Heart left ventricle (tissue), 13 donors: ENCODE data around the gene NPC1L1.

Experiments
- POLR2A ChIP-seq, 2 donors: fragments of 450-650 bp; IDR thresholded peaks; one replicate each; pipeline ENCODE4 v1.6.1; 2017; ENCODE audit warnings: antibody characterized with exemption in 2 of 2, mild to moderate bottlenecking in 2 of 2, moderate library complexity in 2 of 2
- TF ChIP-seq, protein P1 (sequence below), 12 donors: fragments of 200-600 bp; sonication (generic) in 4 of 12; IDR thresholded peaks; one replicate each; pipeline versions ENCODE4 v1.5.0 to v1.8.0; 2018 to 2022; ENCODE audit warnings: antibody characterized with exemption in 12 of 12, mild to moderate bottlenecking in 5 of 12
- donor health status: ischemic (EF 13 %, LVEDD 7.1; RV severe dilation, severe dysfunction).
- donor health status: DM: no; HTN: yes; CAD: no.
- donor health status: DM: no; HTN: no; CAD: no.
- donor health status: ischemic (EF 25% LVEDD 6.9; RV normal size, moderate dysfunction).
- donor health status: ischemic (EF 25% LVEDD 5.7; RV mildly dilated, moderate dysfunction).
- donor health status: ischemic (EF 35%, LVEDD 5.7; RV mildly dilated, moderate dysfunction).
- donor health status: nonischemic (EF 11% LVEDD 7.7; RV severe dilation, severe dysfunction).
- donor health status: DM: yes; HTN: yes; CAD: no.
- donor health status: PGD.
- donor health status: ischemic (EF 29% LVEDD 5.4; RV normal size, mild dysfunction).
- donor health status: nonischemic (EF 23%, LVEDD 6.1; RV moderate dilation, normal function).

DNA sequence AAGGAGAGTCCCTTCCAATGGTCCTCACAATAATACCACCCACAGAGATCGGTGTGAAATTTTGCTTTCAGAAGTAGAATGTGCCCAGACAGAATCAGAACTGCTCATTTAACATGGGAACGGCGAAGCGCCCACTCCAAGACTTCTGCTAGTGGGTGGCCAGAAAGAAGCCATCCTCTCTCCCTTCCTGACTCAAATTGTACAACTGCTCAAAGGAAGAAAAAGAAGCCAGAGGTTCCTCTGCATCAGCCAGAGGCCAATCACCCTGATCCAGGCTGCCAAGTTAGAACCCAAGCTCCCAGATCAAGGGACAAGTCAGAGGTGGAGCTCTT lies 73.9 kb downstream of the NPC1L1 start:
- TF ChIP-seq, protein P1, sequence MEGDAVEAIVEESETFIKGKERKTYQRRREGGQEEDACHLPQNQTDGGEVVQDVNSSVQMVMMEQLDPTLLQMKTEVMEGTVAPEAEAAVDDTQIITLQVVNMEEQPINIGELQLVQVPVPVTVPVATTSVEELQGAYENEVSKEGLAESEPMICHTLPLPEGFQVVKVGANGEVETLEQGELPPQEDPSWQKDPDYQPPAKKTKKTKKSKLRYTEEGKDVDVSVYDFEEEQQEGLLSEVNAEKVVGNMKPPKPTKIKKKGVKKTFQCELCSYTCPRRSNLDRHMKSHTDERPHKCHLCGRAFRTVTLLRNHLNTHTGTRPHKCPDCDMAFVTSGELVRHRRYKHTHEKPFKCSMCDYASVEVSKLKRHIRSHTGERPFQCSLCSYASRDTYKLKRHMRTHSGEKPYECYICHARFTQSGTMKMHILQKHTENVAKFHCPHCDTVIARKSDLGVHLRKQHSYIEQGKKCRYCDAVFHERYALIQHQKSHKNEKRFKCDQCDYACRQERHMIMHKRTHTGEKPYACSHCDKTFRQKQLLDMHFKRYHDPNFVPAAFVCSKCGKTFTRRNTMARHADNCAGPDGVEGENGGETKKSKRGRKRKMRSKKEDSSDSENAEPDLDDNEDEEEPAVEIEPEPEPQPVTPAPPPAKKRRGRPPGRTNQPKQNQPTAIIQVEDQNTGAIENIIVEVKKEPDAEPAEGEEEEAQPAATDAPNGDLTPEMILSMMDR (IDR thresholded peaks at IDR 0.05) = no peak
- TF ChIP-seq POLR2A (IDR thresholded peaks at IDR 0.05) = no peak
